Right cardiac atrium (tissue), 5 donors: ENCODE measurements around the gene ZNHIT3. TPM values are rescaled to one million over a fixed set of nuclear protein-coding genes. Genes with fewer than 3 reads are reported as not detected.

Experiments used
- ATAC-seq, 2 donors: fragments of 200-7000 bp; cut with Tn5 transposase; one replicate each; pipeline versions ENCODE4 v1.8.0 to v1.9.1; 2020; ENCODE audit warnings: moderate library complexity in 2 of 2, mild to moderate bottlenecking in 1 of 2
- DNase-seq, 3 donors: peaks; one replicate each; pipeline ENCODE4 v3.0.0-alpha.2; 2020
- H3K27ac ChIP-seq: one replicate; pipeline ENCODE4 v1.5.1; 2013; ENCODE audit warnings: mild to moderate bottlenecking, low read length, control low read depth, moderate library complexity
- H3K27me3 ChIP-seq: one replicate; pipeline ENCODE4 v1.6.1; 2013; ENCODE audit not compliant: control insufficient read depth, insufficient read depth
- H3K4me1 ChIP-seq: one replicate; pipeline ENCODE4 v1.6.1; 2013; ENCODE audit warnings: low read length; ENCODE audit not compliant: control insufficient read depth, insufficient read depth
- H3K4me3 ChIP-seq: one replicate; pipeline ENCODE4 v1.5.1; 2013; ENCODE audit warnings: low read length, control low read depth
- H3K9me3 ChIP-seq: one replicate; pipeline ENCODE4 v1.6.1; 2013; ENCODE audit warnings: low read length; ENCODE audit not compliant: control insufficient read depth
- WGBS: extraction: QIAGEN DNeasy Blood & Tissue Kit; methylation state at CpG from one replicate; pipeline ENCODE4 v1.1.7; 2013; 5-methylcytosine and 5-hydroxymethylcytosine counted together
- intact Hi-C, 4 donors: fragments of 100-400 bp; cut with DNase I; formaldehyde crosslinking; loops; one replicate each; pipeline versions ENCODE4 v1.11.0 to v1.14.0; 2022 to 2023
- polyA plus RNA-seq: library from polyadenylated mRNA; stranded (reverse); fragments of 200-250 nt; gene quantifications from one replicate; pipeline ENCODE4 v1.2.3, GENCODE V29; 2013
- total RNA-seq, 4 donors: library from RNA; stranded (reverse); fragmentation: NEBNext Ultra II Directional; extraction: Animal tissue kit (Norgen Biotek cat#: 25700); gene quantifications; one replicate each; pipeline ENCODE4 v1.2.1, GENCODE V29; 2021
- donor health status: healthy with polysubstance abuse.
- donor health status: DM: no; HTN: yes; CAD: no.
- donor health status: DM: no; HTN: no; CAD: no.
- donor health status: DM: no; HTN: yes; CAD: no; lungs with severe emphysema.
- donor health status: DM: yes; HTN: yes; CAD: no.

ZNHIT3 gene
- total and polyA plus RNA-seq, 5 donors: 17.7 to 32.3 (median 23.7) TPM

- DNase-seq: peak; percentile 92 to 96 (median 96)
- Histone ChIP-seq H3K4me1 (no peaks in the 10 kb centered on the region), H3K9me3 (no peaks in the 10 kb centered on the region), H3K4me3 (peak within 1 kb of the TSS; percentile 63), H3K27ac (peak within 1 kb of the TSS; percentile 88), H3K27me3 (no peaks in the 10 kb centered on the region)
- under 1% methylated on average over 83 of the region's 83 CpGs for WGBS
- intact Hi-C loops: no loop called here
- peak; percentile 95 to 96 for ATAC-seq
These were observed 48.6 kb downstream of the ZNHIT3 start, which contains the start of the genes MYO19 and PIGW for GRCh38 chr17:36534840-36535668. MYO19 (minus strand) TSS chr17:36534868; CDS start chr17:36532538, 2,330 bp downstream. PIGW (plus strand) TSS chr17:36534987; CDS start chr17:36537102, 2,115 bp downstream.

- intact Hi-C loops: no loop called here
- H3K4me1 ChIP-seq: no peaks in the 10 kb centered on the region
- ATAC-seq (no peak), DNase-seq (no peak)
- no peaks in the 10 kb centered on the region for H3K9me3 ChIP-seq
- H3K27me3 ChIP-seq: no peaks in the 10 kb centered on the region
- WGBS: 11% methylated on average over 15 of the region's 15 CpGs
- H3K27ac ChIP-seq: peak overlapping the region; percentile 88
- peak overlapping the region; percentile 63 for H3K4me3 ChIP-seq
These were observed 49.2 kb downstream of the ZNHIT3 start for GRCh38 chr17:36535669-36536081.

GRCh38 chr17:36540696-36541095 is 54.2 kb downstream of the ZNHIT3 start:
- Histone ChIP-seq H3K9me3 (no peaks in the 10 kb centered on the region), H3K4me3 (no peak overlapping the region), H3K4me1 (no peaks in the 10 kb centered on the region), H3K27me3 (no peaks in the 10 kb centered on the region), H3K27ac (no peak overlapping the region)
- DNase-seq (no peak), ATAC-seq (no peak)
- intact Hi-C loops: no loop called here
- 97% methylated on average over 3 of the region's 3 CpGs for WGBS

- no peaks in the 10 kb centered on the region for H3K27me3 ChIP-seq
- no peaks in the 10 kb centered on the region for H3K4me1 ChIP-seq
- no peak overlapping the region for H3K4me3 ChIP-seq
- no peak for ATAC-seq
- no peaks in the 10 kb centered on the region for H3K9me3 ChIP-seq
- no peak for DNase-seq
- intact Hi-C loops: no loop called here
- no peak overlapping the region for H3K27ac ChIP-seq
- 96% methylated on average over 15 of the region's 15 CpGs for WGBS
These were observed 56.3 kb downstream of the ZNHIT3 start for GRCh38 chr17:36542755-36543154.

- peak; percentile 0 to 15 for ATAC-seq
- intact Hi-C loops: no loop called here
These were observed 57.5 kb downstream of the ZNHIT3 start for GRCh38 chr17:36544044-36544306.

GRCh38 chr17:36544307-36545076 is 58.0 kb downstream of the ZNHIT3 start, which contains the start of gene GGNBP2:
GGNBP2 (plus strand) TSS chr17:36544919; CDS start chr17:36545725, 806 bp downstream.
- H3K9me3 ChIP-seq: no peaks in the 10 kb centered on the region
- intact Hi-C loops: no loop called here
- no peaks in the 10 kb centered on the region for H3K27me3 ChIP-seq
- H3K4me1 ChIP-seq: no peaks in the 10 kb centered on the region
- DNase-seq (peak; percentile 96 to 98 (median 97)), ATAC-seq (peak; percentile 93)
- H3K4me3 ChIP-seq: peak within 1 kb of the TSS; percentile 78
- peak within 1 kb of the TSS; percentile 97 for H3K27ac ChIP-seq
- WGBS: under 1% methylated on average over 71 of the region's 71 CpGs

More at GRCh38 chr17:36544044-36544306, 57.5 kb downstream of the ZNHIT3 start:
- no peaks in the 10 kb centered on the region for H3K4me1 ChIP-seq
- no peaks in the 10 kb centered on the region for H3K9me3 ChIP-seq
- H3K4me3 ChIP-seq: peak overlapping the region; percentile 78
- DNase-seq: peak in 2 of 3 donors; percentile 26 to 65
- WGBS: under 1% methylated on average over 10 of the region's 10 CpGs
- H3K27ac ChIP-seq: peak overlapping the region; percentile 84
- H3K27me3 ChIP-seq: no peaks in the 10 kb centered on the region

GRCh38 chr17:36545077-36545464 is 58.6 kb downstream of the ZNHIT3 start:
- WGBS: under 1% methylated on average over 32 of the region's 38 CpGs
- Histone ChIP-seq H3K9me3 (no peaks in the 10 kb centered on the region), H3K4me3 (peak overlapping the region; percentile 78), H3K4me1 (no peaks in the 10 kb centered on the region), H3K27ac (peak overlapping the region; percentile 97), H3K27me3 (no peaks in the 10 kb centered on the region)
- intact Hi-C loops: no loop called here
- ATAC-seq: peak; percentile 61 to 73
- DNase-seq: no peak

Other genes starting within 250 kb of the ZNHIT3 start
- gene TBC1D3I, start 222.1 kb upstream of the ZNHIT3 start, total RNA-seq: under 1 TPM; 0.18 to 0.59 (median 0.38) TPM
- gene TBC1D3I, start 222.1 kb upstream of the ZNHIT3 start, polyA plus RNA-seq: not detected
- gene TBC1D3G, start 162.8 kb upstream of the ZNHIT3 start, total RNA-seq: not detected
- gene TBC1D3G, start 162.8 kb upstream of the ZNHIT3 start, polyA plus RNA-seq: 2.7 TPM
- not detected for gene TBC1D3H, start 98.2 kb upstream of the ZNHIT3 start, total RNA-seq
- not detected for gene TBC1D3H, start 98.2 kb upstream of the ZNHIT3 start, polyA plus RNA-seq
- 10 to 100 TPM; 15.3 to 21.4 (median 18.4) TPM for gene MYO19, start 48.2 kb downstream of the ZNHIT3 start, total RNA-seq
- gene MYO19, start 48.2 kb downstream of the ZNHIT3 start, polyA plus RNA-seq: 10.7 TPM
- 1 to 10 TPM; 3.7 to 8.4 (median 4.4) TPM for gene PIGW, start 48.3 kb downstream of the ZNHIT3 start, total RNA-seq
- gene PIGW, start 48.3 kb downstream of the ZNHIT3 start, polyA plus RNA-seq: 3.5 TPM
- gene GGNBP2, start 58.2 kb downstream of the ZNHIT3 start, total RNA-seq: 10 to 100 TPM; 44.3 to 51.6 (median 46.6) TPM
- 36.2 TPM for gene GGNBP2, start 58.2 kb downstream of the ZNHIT3 start, polyA plus RNA-seq
- gene DHRS11, start 105.2 kb downstream of the ZNHIT3 start, total RNA-seq: 10 to 100 TPM; 14.3 to 24.5 (median 20.3) TPM
- gene DHRS11, start 105.2 kb downstream of the ZNHIT3 start, polyA plus RNA-seq: 23.7 TPM
- 1 to 10 TPM; 4.4 to 7.8 (median 5.0) TPM for gene MRM1, start 114.9 kb downstream of the ZNHIT3 start, total RNA-seq
- gene MRM1, start 114.9 kb downstream of the ZNHIT3 start, polyA plus RNA-seq: 5.2 TPM